Heart left ventricle (tissue), 16 donors: ENCODE results near the gene GOLGA6L9. TPM values are rescaled to one million over a fixed set of nuclear protein-coding genes. Genes with fewer than 3 reads are reported as not detected.
"Not testable (repeated sequence)": the region's sequence is repeated elsewhere in the genome, so short reads cannot be mapped to it uniquely, and the experiment has no call there.

Experiments used
- ATAC-seq, 4 donors: fragments of 200-7000 bp; cut with Tn5 transposase; one replicate each; pipeline ENCODE4 v1.9.1; 2020 to 2022; ENCODE audit warnings: moderate library complexity in 4 of 4, mild to moderate bottlenecking in 3 of 4, moderate number of reproducible peaks in 1 of 4
- DNase-seq, 5 donors: peaks; one replicate each; pipeline ENCODE4 v3.0.0-alpha.2; 2020
- H3K27ac ChIP-seq, 12 donors: fragments of 200-600 bp; sonication (generic) in 4 of 12; one replicate each; pipeline versions ENCODE4 v1.5.0 to v1.8.0; 2016 to 2022; ENCODE audit warnings: mild to moderate bottlenecking in 2 of 12
- H3K27me3 ChIP-seq, 9 donors: fragments of 200-600 bp; sonication (generic) in 2 of 9; one replicate each; pipeline versions ENCODE4 v1.5.1 to v1.8.0; 2016 to 2022; ENCODE audit warnings: mild to moderate bottlenecking in 3 of 9
- H3K36me3 ChIP-seq, 9 donors: fragments of 200-600 bp; sonication (generic) in 2 of 9; one replicate each; pipeline versions ENCODE4 v1.5.0 to v1.8.0; 2018 to 2022; ENCODE audit warnings: mild to moderate bottlenecking in 2 of 9
- H3K4me1 ChIP-seq, 12 donors: fragments of 200-600 bp; sonication (generic) in 4 of 12; one replicate each; pipeline versions ENCODE4 v1.5.0 to v1.8.0; 2016 to 2022; ENCODE audit warnings: mild to moderate bottlenecking in 3 of 12
- H3K4me3 ChIP-seq, 12 donors: fragments of 200-600 bp; sonication (generic) in 4 of 12; one replicate each; pipeline versions ENCODE4 v1.5.0 to v1.8.0; 2017 to 2022; ENCODE audit warnings: mild to moderate bottlenecking in 9 of 12, moderate library complexity in 4 of 12
- H3K9me3 ChIP-seq, 12 donors: fragments of 200-600 bp; sonication (generic) in 4 of 12; one replicate each; pipeline versions ENCODE4 v1.5.0 to v1.8.0; 2016 to 2022; ENCODE audit warnings: mild to moderate bottlenecking in 1 of 12
- POLR2A ChIP-seq, 2 donors: fragments of 450-650 bp; IDR thresholded peaks; one replicate each; pipeline ENCODE4 v1.6.1; 2017; ENCODE audit warnings: antibody characterized with exemption in 2 of 2, mild to moderate bottlenecking in 2 of 2, moderate library complexity in 2 of 2
- WGBS, 4 donors: extraction: QIAGEN DNeasy Blood & Tissue Kit in 2 of 4; methylation state at CpG; one replicate each; pipeline versions ENCODE4 v1.1.5 to v1.1.7; 2013 to 2018; 5-methylcytosine and 5-hydroxymethylcytosine counted together
- intact Hi-C, 10 donors: fragments of 100-400 bp; cut with DNase I; formaldehyde crosslinking; loops; one replicate each; pipeline versions ENCODE4 v1.11.1 to v1.14.2; 2022
- long read RNA-seq, 3 donors: library from polyadenylated mRNA; unstranded; transcript quantifications; one replicate each; pipeline ENCODE4 v2.0.0, GENCODE V29; 2020 to 2021
- polyA plus RNA-seq, 2 donors: library from polyadenylated mRNA; stranded (reverse); fragments of 200-250 nt; gene quantifications; one replicate each; pipeline ENCODE4 v1.2.3, GENCODE V29; 2013
- total RNA-seq, 9 donors: library from RNA; depleted of rRNA in 2 of 9; stranded (reverse); fragments of >200 nt in 2 of 9; fragmentation: NEBNext Ultra II Directional in 3 of 9; extraction: Animal tissue kit (Norgen Biotek cat#: 25700) in 3 of 9; gene quantifications; one replicate each; pipeline versions ENCODE4 v1.1.0 to v1.2.4, GENCODE V29; 2016 to 2023
- TF ChIP-seq, protein P1 (sequence below), 12 donors: fragments of 200-600 bp; sonication (generic) in 4 of 12; IDR thresholded peaks; one replicate each; pipeline versions ENCODE4 v1.5.0 to v1.8.0; 2018 to 2022; ENCODE audit warnings: antibody characterized with exemption in 12 of 12, mild to moderate bottlenecking in 5 of 12
- donor health status: ischemic (EF 13 %, LVEDD 7.1; RV severe dilation, severe dysfunction).
- donor health status: healthy with polysubstance abuse.
- donor health status: DM: no; HTN: yes; CAD: no.
- donor health status: DM: no; HTN: no; CAD: no.
- donor health status: ischemic (EF 25% LVEDD 6.9; RV normal size, moderate dysfunction).
- donor health status: ischemic (EF 25% LVEDD 5.7; RV mildly dilated, moderate dysfunction).
- donor health status: healthy.
- donor health status: DM: yes; HTN: yes; CAD: no.
- donor health status: ischemic (EF 35%, LVEDD 5.7; RV mildly dilated, moderate dysfunction).
- donor health status: nonischemic (EF 11% LVEDD 7.7; RV severe dilation, severe dysfunction).
- donor health status: DM: yes; HTN: yes; CAD: no.
- donor health status: PGD.
- donor health status: ischemic (EF 29% LVEDD 5.4; RV normal size, mild dysfunction).
- donor health status: nonischemic (EF 23%, LVEDD 6.1; RV moderate dilation, normal function).

GOLGA6L9 gene, protein sequence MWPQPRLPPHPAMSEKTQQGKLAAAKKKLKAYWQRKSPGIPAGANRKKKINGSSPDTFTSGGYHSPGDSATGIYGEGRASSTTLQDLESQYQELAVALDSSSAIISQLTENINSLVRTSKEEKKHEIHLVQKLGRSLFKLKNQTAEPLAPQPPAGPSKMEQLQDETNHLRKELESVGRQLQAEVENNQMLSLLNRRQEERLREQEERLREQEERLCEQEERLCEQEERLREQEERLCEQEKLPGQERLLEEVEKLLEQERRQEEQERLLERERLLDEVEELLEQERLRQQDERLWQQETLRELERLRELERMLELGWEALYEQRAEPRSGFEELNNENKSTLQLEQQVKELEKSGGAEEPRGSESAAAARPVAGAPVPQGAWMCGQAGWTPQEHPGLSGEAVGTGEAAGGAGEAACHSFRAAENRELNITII
- total RNA-seq: 1 to 10 TPM in 5 of 9 donors, under 1 TPM in 4; 0.60 to 1.9 (median 1.1) TPM
- polyA plus RNA-seq: 1 to 10 TPM; 1.7 to 8.4 TPM
- long read RNA-seq, donor 1: 0 reads
- long read RNA-seq, donor 2, partial matches to known transcripts: 1 of 4 reads
- long read RNA-seq, donor 2, other reads (novel, unspliced or antisense): 3 of 4 reads
- long read RNA-seq, donor 3: 0 reads

DNA sequence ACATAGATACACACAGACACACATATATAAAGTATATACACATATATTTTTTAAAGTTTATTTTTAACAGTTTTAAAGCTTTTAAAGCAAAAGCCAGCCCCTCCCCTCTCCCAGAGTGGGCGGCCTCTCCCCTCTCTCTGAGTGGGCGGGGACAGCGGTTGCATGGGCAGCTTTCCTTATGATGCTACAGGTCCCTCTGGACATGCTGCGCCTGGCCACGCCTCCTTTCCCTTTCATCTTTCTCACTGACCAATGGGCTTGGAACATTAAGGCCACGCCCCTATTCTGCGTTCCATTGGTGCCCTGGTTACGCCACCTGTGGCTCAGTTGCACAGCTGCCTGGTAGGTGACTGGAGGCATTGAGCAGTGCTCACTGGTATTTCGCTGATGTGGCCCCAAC lies at the start of gene GOLGA6L9:
GOLGA6L9 (plus strand) TSS at position 124 of the 400 bp plus-strand sequence; CDS start at position 388, 264 bp downstream.
- H3K4me3 ChIP-seq, ATAC-seq, H3K27me3 ChIP-seq, H3K36me3 ChIP-seq, H3K4me1 ChIP-seq, H3K9me3 ChIP-seq, intact Hi-C loops, DNase-seq, H3K27ac ChIP-seq: not testable (repeated sequence)
- WGBS, 4 donors: 89 to 98% (median 94%) methylated on average over 6 to 8 of the region's 9 CpGs

DNA sequence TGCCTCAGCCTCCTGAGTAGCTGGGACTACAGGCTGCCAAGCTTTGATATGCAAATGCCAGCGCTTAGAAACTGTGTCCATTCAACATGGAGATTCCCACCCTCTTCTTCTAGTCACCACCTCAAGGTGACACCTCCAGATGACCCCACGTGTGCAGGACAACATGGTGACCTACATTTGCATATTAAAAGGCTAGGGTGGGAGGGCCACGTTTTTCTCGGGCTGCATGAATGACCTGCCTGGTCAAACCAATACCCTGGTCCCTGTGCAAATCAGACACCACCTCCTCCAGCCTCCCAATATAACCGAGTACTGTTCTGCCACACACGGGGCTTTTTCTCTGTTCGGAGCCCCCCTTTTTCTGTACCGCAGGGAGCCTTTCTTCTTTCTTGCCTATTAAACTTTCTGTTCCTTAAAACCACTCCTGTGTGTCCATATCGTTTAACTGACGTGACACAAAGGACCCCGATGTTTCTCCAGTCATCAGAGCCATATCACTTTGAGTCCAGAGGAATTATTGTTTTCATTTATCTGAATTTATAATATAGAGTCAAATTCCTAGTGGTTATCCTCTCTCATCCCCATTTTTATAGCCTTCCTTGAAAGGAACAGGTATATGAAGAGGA lies 48.2 kb upstream of the GOLGA6L9 start:
- H3K27me3 ChIP-seq, DNase-seq, H3K27ac ChIP-seq, ATAC-seq, H3K4me1 ChIP-seq, intact Hi-C loops, H3K9me3 ChIP-seq, H3K4me3 ChIP-seq, H3K36me3 ChIP-seq: not testable (repeated sequence)
- WGBS, 4 donors: 72 to 80% (median 76%) methylated on average over 8 to 11 of the region's 11 CpGs

DNA sequence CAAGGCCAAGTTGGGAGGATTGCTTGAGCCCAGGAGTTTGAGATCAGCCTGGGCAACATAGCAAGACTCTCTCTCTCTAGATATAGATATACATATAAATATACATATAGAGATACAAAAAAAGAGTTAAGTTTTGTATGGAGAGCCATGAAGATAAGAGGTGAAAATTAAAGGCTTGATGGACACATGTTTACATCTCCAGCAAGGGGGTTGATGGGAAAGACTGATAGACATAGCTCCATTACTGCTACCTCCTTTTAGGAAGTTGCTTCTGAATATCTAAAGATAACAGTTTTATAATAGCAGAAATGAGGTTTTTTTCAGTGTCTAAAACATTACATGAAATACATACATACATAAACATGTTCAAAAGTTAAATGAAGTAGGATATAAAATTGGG lies 42.4 kb upstream of the GOLGA6L9 start:
- H3K27me3 ChIP-seq, H3K9me3 ChIP-seq, H3K4me3 ChIP-seq, H3K27ac ChIP-seq, intact Hi-C loops, H3K36me3 ChIP-seq, H3K4me1 ChIP-seq, ATAC-seq, DNase-seq: not testable (repeated sequence)

DNA sequence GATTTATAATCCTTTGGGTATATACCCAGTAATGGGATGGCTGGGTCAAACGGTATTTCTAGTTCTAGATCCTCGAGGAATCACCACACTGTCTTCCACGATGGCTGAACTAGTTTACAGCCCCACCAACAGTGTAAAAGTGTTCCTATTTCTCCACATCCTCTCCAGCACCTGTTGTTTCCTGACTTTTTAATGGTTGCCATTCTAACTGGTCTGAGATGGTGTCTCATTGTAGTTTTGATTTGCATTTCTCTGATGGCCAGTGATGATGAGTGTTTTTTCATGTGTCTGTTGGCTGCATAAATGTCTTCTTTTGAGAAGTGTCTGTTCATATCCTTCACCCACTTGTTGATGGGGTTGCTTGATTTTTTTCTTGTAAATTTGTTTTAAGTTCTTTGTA lies 39.5 kb upstream of the GOLGA6L9 start:
- H3K36me3 ChIP-seq, H3K4me1 ChIP-seq, H3K27me3 ChIP-seq, DNase-seq, intact Hi-C loops, H3K27ac ChIP-seq, ATAC-seq, H3K9me3 ChIP-seq, H3K4me3 ChIP-seq: not testable (repeated sequence)
- WGBS, 4 donors: 90 to 95% (median 92%) methylated on average over 3 of the region's 3 CpGs

DNA sequence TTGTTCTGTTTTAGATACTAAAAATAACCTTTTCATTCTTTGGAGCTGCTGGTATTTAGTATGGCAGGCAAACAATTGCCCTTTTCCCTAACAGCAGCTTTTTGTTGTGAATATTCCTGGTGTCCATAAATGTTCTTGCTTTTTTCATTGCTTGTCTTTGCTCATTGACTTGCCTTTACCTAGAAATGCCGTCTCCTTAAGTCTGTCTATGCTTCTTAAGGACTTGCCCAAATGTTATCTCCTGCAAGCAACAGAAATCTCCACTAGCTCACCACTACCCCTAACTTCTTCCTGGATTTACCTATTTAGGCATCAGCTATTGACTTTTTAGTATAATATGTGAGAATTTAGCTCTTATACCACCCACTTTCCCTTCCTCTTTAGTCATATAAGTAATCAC lies 37.5 kb upstream of the GOLGA6L9 start:
- intact Hi-C loops, H3K27me3 ChIP-seq, DNase-seq, H3K4me1 ChIP-seq, ATAC-seq, H3K4me3 ChIP-seq, H3K36me3 ChIP-seq, H3K27ac ChIP-seq, H3K9me3 ChIP-seq: not testable (repeated sequence)
- WGBS, 4 donors: 88 to 97% (median 96%) methylated on average over 1 of the region's 1 CpG

DNA sequence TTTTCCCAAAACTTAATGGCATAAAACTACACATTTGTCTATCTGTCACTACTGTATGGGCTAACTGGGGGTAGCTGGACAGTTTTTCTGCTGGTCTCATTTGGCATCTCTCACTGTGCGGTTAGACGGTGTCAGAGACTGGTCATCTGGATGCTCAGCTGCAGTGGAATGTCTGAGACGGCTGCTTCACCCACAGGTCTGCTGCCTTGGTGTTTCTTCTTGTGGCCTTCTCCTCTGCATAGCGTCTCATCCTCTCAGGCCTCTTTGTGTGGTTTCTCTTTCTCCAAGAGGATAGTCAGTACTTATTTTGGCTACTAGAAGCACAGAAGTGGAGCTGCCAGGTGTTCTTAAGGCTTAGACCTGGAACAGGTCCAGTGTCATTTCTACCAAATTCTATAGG lies 35.9 kb upstream of the GOLGA6L9 start:
- WGBS, 4 donors: 93 to 96% (median 93%) methylated on average over 4 of the region's 4 CpGs
- ATAC-seq: no peak
- intact Hi-C loops: no loop called here

DNA sequence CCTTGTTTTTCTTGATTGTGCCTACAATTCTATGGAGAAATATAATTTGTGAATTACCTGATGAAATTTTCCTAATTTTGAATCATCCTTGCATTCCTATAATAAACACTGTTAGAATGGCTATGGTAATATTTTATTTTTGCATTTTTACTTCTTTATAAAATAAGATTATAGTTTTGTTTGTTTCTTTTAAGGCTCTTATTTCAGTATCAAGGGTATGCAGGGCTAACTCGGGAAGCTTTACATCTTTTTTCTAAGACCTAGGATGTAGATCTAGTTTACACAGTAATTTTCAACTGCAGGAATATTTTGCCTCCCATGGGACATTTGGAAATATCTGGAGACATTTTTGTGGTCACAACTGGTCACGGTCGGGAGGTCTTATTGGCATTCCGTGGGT lies 33.8 kb upstream of the GOLGA6L9 start:
- H3K27me3 ChIP-seq, ATAC-seq, H3K36me3 ChIP-seq, DNase-seq, H3K4me1 ChIP-seq, H3K27ac ChIP-seq, intact Hi-C loops, H3K4me3 ChIP-seq: not testable (repeated sequence)
- H3K9me3 ChIP-seq: peaks cover 0 to 12% (median 0%) of the 10 kb centered on the region in 12 donors
- 62 to 78% (median 69%) methylated on average over 1 to 4 of the region's 4 CpGs for WGBS, 4 donors

More for the DNA sequence above, 35.9 kb upstream of the GOLGA6L9 start:
- Histone ChIP-seq H3K9me3 (peaks cover 0 to 12% (median 0%) of the 10 kb centered on the region in 12 donors), H3K27me3 (no peaks in the 10 kb centered on the region), H3K36me3 (no peaks in the 10 kb centered on the region), H3K4me3 (no peak overlapping the region), H3K4me1 (peaks cover 0 to 6% (median 0%) of the 10 kb centered on the region in 12 donors), H3K27ac (no peak overlapping the region)
- TF ChIP-seq, protein P1, sequence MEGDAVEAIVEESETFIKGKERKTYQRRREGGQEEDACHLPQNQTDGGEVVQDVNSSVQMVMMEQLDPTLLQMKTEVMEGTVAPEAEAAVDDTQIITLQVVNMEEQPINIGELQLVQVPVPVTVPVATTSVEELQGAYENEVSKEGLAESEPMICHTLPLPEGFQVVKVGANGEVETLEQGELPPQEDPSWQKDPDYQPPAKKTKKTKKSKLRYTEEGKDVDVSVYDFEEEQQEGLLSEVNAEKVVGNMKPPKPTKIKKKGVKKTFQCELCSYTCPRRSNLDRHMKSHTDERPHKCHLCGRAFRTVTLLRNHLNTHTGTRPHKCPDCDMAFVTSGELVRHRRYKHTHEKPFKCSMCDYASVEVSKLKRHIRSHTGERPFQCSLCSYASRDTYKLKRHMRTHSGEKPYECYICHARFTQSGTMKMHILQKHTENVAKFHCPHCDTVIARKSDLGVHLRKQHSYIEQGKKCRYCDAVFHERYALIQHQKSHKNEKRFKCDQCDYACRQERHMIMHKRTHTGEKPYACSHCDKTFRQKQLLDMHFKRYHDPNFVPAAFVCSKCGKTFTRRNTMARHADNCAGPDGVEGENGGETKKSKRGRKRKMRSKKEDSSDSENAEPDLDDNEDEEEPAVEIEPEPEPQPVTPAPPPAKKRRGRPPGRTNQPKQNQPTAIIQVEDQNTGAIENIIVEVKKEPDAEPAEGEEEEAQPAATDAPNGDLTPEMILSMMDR (IDR thresholded peaks at IDR 0.05): no peak
- no peak for TF ChIP-seq POLR2A (IDR thresholded peaks at IDR 0.05)
- DNase-seq: no peak
